ENCODE results near the gene ARHGAP24.

The ARHGAP24 gene

GRCh38 chr4:85448906-85449890 is 25.8 kb upstream of the ARHGAP24 start:
- H3K36me3 ChIP-seq (ENCODE audit: control insufficient read depth in 1 of 2, insufficient read depth in 2 of 2, low read length in 2 of 2), result no peaks in the 10 kb centered on the region
- H3K4me3 ChIP-seq (ENCODE audit: low read depth in 1 of 2, low read length in 2 of 2), result no peak overlapping the region
- H3K4me1 ChIP-seq (ENCODE audit: control insufficient read depth in 1 of 2, insufficient read depth in 2 of 2, low read length in 2 of 2), result no peaks in the 10 kb centered on the region

DNA sequence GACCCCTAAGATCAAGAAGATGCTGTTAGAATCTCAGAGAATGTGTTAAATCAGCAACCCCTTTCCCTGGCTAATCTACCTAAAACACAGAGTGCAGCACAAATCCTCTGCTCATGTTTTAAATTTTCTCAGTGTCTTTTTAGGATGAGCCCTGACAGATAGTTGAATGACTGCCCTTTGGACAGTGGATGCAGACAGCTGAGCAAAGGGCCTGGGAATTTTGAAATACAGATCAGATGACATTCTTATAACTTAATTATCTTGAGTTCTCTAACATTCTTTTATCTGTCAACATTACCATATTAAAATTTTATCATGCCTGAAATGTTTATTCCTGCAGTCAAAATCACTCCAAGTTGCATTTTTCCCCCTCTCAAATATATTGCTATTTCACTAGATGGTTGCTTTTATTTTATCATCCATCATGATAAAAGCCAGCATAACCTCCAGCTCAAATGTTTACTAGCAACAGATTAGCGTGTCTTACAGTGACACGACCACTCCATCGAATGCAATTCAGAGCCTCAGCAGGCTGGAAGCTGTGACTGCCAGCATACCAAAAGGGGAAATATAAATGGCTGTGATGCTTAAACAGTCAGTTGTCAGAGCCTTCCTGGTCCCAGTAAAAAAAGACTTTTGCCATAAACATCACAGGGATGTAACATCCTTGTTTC is 22.8 kb upstream of the ARHGAP24 start:
- Histone ChIP-seq H3K4me3 (ENCODE audit: low read depth in 1 of 2, low read length in 2 of 2) (no peak overlapping the region), H3K27me3 (ENCODE audit: control insufficient read depth in 1 of 2, insufficient read depth in 2 of 2, low read length in 2 of 2) (no peaks in the 10 kb centered on the region), H3K9me3 (ENCODE audit: control insufficient read depth in 1 of 2, low read length in 2 of 2) (no peaks in the 10 kb centered on the region), H3K36me3 (ENCODE audit: control insufficient read depth in 1 of 2, insufficient read depth in 2 of 2, low read length in 2 of 2) (no peaks in the 10 kb centered on the region), H3K4me1 (ENCODE audit: control insufficient read depth in 1 of 2, insufficient read depth in 2 of 2, low read length in 2 of 2) (no peaks in the 10 kb centered on the region), H3K27ac (ENCODE audit: low read depth, low read length) (no peak overlapping the region), H3K9ac (ENCODE audit: low read depth in 1 of 2, low read length in 2 of 2) (no peak overlapping the region)

More at GRCh38 chr4:85448906-85449890, 25.8 kb upstream of the ARHGAP24 start:
- Histone ChIP-seq H3K27me3 (ENCODE audit: control insufficient read depth in 1 of 2, insufficient read depth in 2 of 2, low read length in 2 of 2) (no peaks in the 10 kb centered on the region), H3K9ac (ENCODE audit: low read depth in 1 of 2, low read length in 2 of 2) (no peak overlapping the region), H3K27ac (ENCODE audit: low read depth, low read length) (no peak overlapping the region), H3K9me3 (ENCODE audit: control insufficient read depth in 1 of 2, low read length in 2 of 2) (no peaks in the 10 kb centered on the region)

DNA sequence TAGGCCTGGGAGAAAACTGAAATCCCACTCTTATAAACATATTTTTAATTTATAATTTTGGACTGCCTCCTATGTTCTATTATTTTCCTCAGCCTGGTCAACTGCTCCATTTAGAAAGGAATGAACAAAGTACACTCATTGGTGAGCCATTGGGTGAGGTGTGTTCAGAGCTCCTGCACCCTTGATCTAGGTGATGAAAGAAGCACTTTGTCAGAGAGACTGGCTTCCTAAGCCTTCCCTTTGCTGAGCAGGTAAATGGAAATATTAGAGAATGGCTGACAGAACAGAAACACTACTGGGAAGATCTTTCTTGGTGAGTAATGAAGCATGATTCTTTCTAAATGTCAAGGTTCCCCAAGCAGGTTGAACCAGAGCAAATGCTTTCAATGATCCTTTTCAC is 19.0 kb upstream of the ARHGAP24 start:
- H3K27me3 ChIP-seq (ENCODE audit: control insufficient read depth in 1 of 2, insufficient read depth in 2 of 2, low read length in 2 of 2), result no peaks in the 10 kb centered on the region
- no peak overlapping the region for H3K4me3 ChIP-seq (ENCODE audit: low read depth in 1 of 2, low read length in 2 of 2)
- H3K36me3 ChIP-seq (ENCODE audit: control insufficient read depth in 1 of 2, insufficient read depth in 2 of 2, low read length in 2 of 2), result no peaks in the 10 kb centered on the region
- no peak overlapping the region for H3K9ac ChIP-seq (ENCODE audit: low read depth in 1 of 2, low read length in 2 of 2)
- no peak overlapping the region for H3K27ac ChIP-seq (ENCODE audit: low read depth, low read length)
- H3K9me3 ChIP-seq (ENCODE audit: control insufficient read depth in 1 of 2, low read length in 2 of 2), result no peaks in the 10 kb centered on the region
- H3K4me1 ChIP-seq (ENCODE audit: control insufficient read depth in 1 of 2, insufficient read depth in 2 of 2, low read length in 2 of 2), result peaks cover 0 to 13% of the 10 kb centered on the region in 2 donors

DNA sequence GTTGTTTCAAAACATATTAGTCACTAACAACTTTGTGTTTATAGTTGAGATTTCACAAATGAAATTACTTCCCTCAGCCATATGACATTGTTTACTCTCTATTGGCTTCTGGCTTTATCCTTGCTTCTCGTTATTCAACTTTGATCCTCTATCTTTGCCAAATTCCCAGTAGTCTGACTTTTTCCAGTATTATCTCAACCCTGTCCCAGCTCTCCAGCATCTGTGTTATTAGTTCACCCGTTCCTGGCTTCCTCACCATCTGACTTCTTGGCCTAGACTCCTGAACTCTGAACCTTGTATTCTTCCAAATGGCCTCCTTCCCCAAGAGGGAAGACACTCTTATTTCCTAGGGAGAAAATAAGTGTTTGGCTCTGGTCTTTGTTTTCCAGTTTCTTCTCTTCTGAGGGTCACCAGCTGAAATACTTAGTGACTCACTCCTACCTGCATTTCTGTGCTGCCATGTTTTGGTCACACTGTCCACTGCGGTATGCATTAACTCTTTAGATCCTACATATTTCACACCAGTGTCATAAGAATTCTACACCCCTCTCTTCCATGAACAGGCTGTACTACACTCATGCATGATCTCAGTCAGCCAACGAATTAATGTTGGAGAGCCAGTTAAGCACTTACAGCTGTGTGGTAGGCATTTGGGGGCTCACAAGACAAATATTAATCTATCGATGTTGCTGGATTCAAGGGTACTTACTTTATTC is 17.0 kb upstream of the ARHGAP24 start:
- Histone ChIP-seq H3K27me3 (ENCODE audit: control insufficient read depth in 1 of 2, insufficient read depth in 2 of 2, low read length in 2 of 2) (no peaks in the 10 kb centered on the region), H3K9ac (ENCODE audit: low read depth in 1 of 2, low read length in 2 of 2) (no peak overlapping the region), H3K36me3 (ENCODE audit: control insufficient read depth in 1 of 2, insufficient read depth in 2 of 2, low read length in 2 of 2) (no peaks in the 10 kb centered on the region), H3K4me1 (ENCODE audit: control insufficient read depth in 1 of 2, insufficient read depth in 2 of 2, low read length in 2 of 2) (peaks cover 0 to 13% of the 10 kb centered on the region in 2 donors), H3K9me3 (ENCODE audit: control insufficient read depth in 1 of 2, low read length in 2 of 2) (no peaks in the 10 kb centered on the region), H3K27ac (ENCODE audit: low read depth, low read length) (no peak overlapping the region), H3K4me3 (ENCODE audit: low read depth in 1 of 2, low read length in 2 of 2) (no peak overlapping the region)

DNA sequence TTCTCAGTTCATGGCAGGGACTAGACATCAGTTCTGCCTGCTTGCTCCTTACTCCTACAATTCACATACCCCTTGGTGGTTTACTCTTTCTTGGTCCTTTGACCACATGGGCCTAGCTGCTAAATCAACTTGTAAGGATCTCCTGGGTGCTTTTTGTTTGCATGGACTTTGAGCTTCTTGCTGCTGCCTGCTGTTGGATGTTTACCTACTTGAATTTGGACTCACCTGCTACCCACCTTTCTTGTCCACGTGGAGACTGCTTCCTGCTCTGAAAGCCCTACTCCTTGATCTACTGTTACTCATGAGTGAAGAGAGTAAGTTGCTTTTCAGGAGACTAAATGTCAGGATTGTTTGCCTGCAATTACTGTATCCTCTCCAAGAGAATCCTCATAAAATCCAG is 15.2 kb upstream of the ARHGAP24 start:
- Histone ChIP-seq H3K27ac (ENCODE audit: low read depth, low read length) (no peak overlapping the region), H3K4me3 (ENCODE audit: low read depth in 1 of 2, low read length in 2 of 2) (no peak overlapping the region), H3K36me3 (ENCODE audit: control insufficient read depth in 1 of 2, insufficient read depth in 2 of 2, low read length in 2 of 2) (no peaks in the 10 kb centered on the region), H3K9me3 (ENCODE audit: control insufficient read depth in 1 of 2, low read length in 2 of 2) (no peaks in the 10 kb centered on the region), H3K27me3 (ENCODE audit: control insufficient read depth in 1 of 2, insufficient read depth in 2 of 2, low read length in 2 of 2) (no peaks in the 10 kb centered on the region), H3K4me1 (ENCODE audit: control insufficient read depth in 1 of 2, insufficient read depth in 2 of 2, low read length in 2 of 2) (peaks cover 0 to 13% of the 10 kb centered on the region in 2 donors), H3K9ac (ENCODE audit: low read depth in 1 of 2, low read length in 2 of 2) (no peak overlapping the region)

DNA sequence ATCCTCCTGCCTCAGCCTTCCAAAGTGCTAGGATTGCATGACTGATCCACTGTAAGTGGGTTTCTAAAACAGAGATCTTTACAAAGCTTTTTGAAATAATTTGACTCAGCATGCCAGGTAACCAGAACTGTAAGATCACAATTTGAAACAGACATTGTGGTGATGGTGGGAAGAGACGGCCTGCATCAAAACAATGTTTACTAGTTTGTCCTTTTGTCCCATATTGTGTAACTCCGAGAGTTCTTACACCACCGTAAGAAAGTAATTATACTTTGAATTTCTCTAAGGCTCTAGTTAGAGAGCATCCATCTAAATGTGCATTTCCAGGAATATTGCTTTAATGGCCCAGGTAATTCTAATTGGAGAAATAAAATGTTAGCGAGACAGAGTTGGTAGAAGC is 594 bp upstream of the ARHGAP24 start:
- Histone ChIP-seq H3K9me3 (ENCODE audit: control insufficient read depth in 1 of 2, low read length in 2 of 2) (no peaks in the 10 kb centered on the region), H3K36me3 (ENCODE audit: control insufficient read depth in 1 of 2, insufficient read depth in 2 of 2, low read length in 2 of 2) (no peaks in the 10 kb centered on the region), H3K4me1 (ENCODE audit: control insufficient read depth in 1 of 2, insufficient read depth in 2 of 2, low read length in 2 of 2) (peaks cover 0 to 5% of the 10 kb centered on the region in 2 donors), H3K27me3 (ENCODE audit: control insufficient read depth in 1 of 2, insufficient read depth in 2 of 2, low read length in 2 of 2) (peaks cover 0 to 4% of the 10 kb centered on the region in 2 donors), H3K27ac (ENCODE audit: low read depth, low read length) (no peak overlapping the region), H3K9ac (ENCODE audit: low read depth in 1 of 2, low read length in 2 of 2) (peak overlapping the region in 1 of 2 donors; percentile 34), H3K4me3 (ENCODE audit: low read depth in 1 of 2, low read length in 2 of 2) (peak overlapping the region; percentile 74 to 79)

- Histone ChIP-seq H3K36me3 (ENCODE audit: control insufficient read depth in 1 of 2, insufficient read depth in 2 of 2, low read length in 2 of 2) (no peaks in the 10 kb centered on the region), H3K9ac (ENCODE audit: low read depth in 1 of 2, low read length in 2 of 2) (no peak overlapping the region), H3K27me3 (ENCODE audit: control insufficient read depth in 1 of 2, insufficient read depth in 2 of 2, low read length in 2 of 2) (peaks cover 0 to 4% of the 10 kb centered on the region in 2 donors), H3K4me1 (ENCODE audit: control insufficient read depth in 1 of 2, insufficient read depth in 2 of 2, low read length in 2 of 2) (peaks cover 0 to 5% of the 10 kb centered on the region in 2 donors), H3K27ac (ENCODE audit: low read depth, low read length) (no peak overlapping the region), H3K4me3 (ENCODE audit: low read depth in 1 of 2, low read length in 2 of 2) (peak overlapping the region; percentile 74 to 79), H3K9me3 (ENCODE audit: control insufficient read depth in 1 of 2, low read length in 2 of 2) (no peaks in the 10 kb centered on the region)
Measured at GRCh38 chr4:85475631-85476233, 782 bp downstream of the ARHGAP24 start.

GRCh38 chr4:85476381-85476780 is 1.4 kb downstream of the ARHGAP24 start:
- no peak overlapping the region for H3K9ac ChIP-seq (ENCODE audit: low read depth in 1 of 2, low read length in 2 of 2)
- peaks cover 0 to 5% of the 10 kb centered on the region in 2 donors for H3K4me1 ChIP-seq (ENCODE audit: control insufficient read depth in 1 of 2, insufficient read depth in 2 of 2, low read length in 2 of 2)
- H3K9me3 ChIP-seq (ENCODE audit: control insufficient read depth in 1 of 2, low read length in 2 of 2), result no peaks in the 10 kb centered on the region
- no peaks in the 10 kb centered on the region for H3K36me3 ChIP-seq (ENCODE audit: control insufficient read depth in 1 of 2, insufficient read depth in 2 of 2, low read length in 2 of 2)
- no peak overlapping the region for H3K27ac ChIP-seq (ENCODE audit: low read depth, low read length)
- peaks cover 0 to 4% of the 10 kb centered on the region in 2 donors for H3K27me3 ChIP-seq (ENCODE audit: control insufficient read depth in 1 of 2, insufficient read depth in 2 of 2, low read length in 2 of 2)
- H3K4me3 ChIP-seq (ENCODE audit: low read depth in 1 of 2, low read length in 2 of 2), result no peak overlapping the region

- Histone ChIP-seq H3K4me3 (ENCODE audit: low read depth in 1 of 2, low read length in 2 of 2) (no peak overlapping the region), H3K36me3 (ENCODE audit: control insufficient read depth in 1 of 2, insufficient read depth in 2 of 2, low read length in 2 of 2) (no peaks in the 10 kb centered on the region), H3K9ac (ENCODE audit: low read depth in 1 of 2, low read length in 2 of 2) (no peak overlapping the region), H3K4me1 (ENCODE audit: control insufficient read depth in 1 of 2, insufficient read depth in 2 of 2, low read length in 2 of 2) (peaks cover 0 to 5% of the 10 kb centered on the region in 2 donors), H3K27me3 (ENCODE audit: control insufficient read depth in 1 of 2, insufficient read depth in 2 of 2, low read length in 2 of 2) (peaks cover 0 to 4% of the 10 kb centered on the region in 2 donors), H3K27ac (ENCODE audit: low read depth, low read length) (no peak overlapping the region), H3K9me3 (ENCODE audit: control insufficient read depth in 1 of 2, low read length in 2 of 2) (no peaks in the 10 kb centered on the region)
Measured at GRCh38 chr4:85477534-85477933, 2.6 kb downstream of the ARHGAP24 start.

Measured in duodenal mucosa (tissue), 2 donors.